Psoas muscle (tissue), 8 donors: Measurements from ENCODE around the gene CSK. TPM values are rescaled to one million over a fixed set of nuclear protein-coding genes. Genes with fewer than 3 reads are reported as not detected.
A peak's percentile ranks its signal among the peaks of the same experiment; 100 is the strongest.
"Not testable (repeated sequence)": the region's sequence is repeated elsewhere in the genome, so short reads cannot be mapped to it uniquely, and the experiment has no call there.

Source experiments
- ATAC-seq, 4 donors: fragments of 200-7000 bp; cut with Tn5 transposase; one replicate each; pipeline ENCODE4 v1.9.1; 2020; ENCODE audit warnings: moderate library complexity in 3 of 4, mild to moderate bottlenecking in 2 of 4
- DNase-seq, 2 donors: peaks; one replicate each; pipeline ENCODE4 v3.0.0-alpha.2; 2020
- H3K27ac ChIP-seq: fragments of 200-600 bp; one replicate; pipeline ENCODE4 v1.8.0; 2022
- H3K27me3 ChIP-seq, 3 donors: fragments of 200-600 bp in 1 of 3; one replicate each; pipeline versions ENCODE4 v1.6.1 to v1.8.0; 2013 to 2022; ENCODE audit warnings: low read length in 2 of 3, mild to moderate bottlenecking in 2 of 3, moderate library complexity in 1 of 3; ENCODE audit not compliant: insufficient read depth in 3 of 3
- H3K36me3 ChIP-seq, 2 donors: fragments of 200-600 bp in 1 of 2; one replicate each; pipeline versions ENCODE4 v1.6.1 to v1.8.0; 2013 to 2022; ENCODE audit warnings: low read depth in 1 of 2, mild to moderate bottlenecking in 1 of 2, moderate library complexity in 1 of 2; ENCODE audit not compliant: insufficient read depth in 1 of 2
- H3K4me1 ChIP-seq: fragments of 200-600 bp; one replicate; pipeline ENCODE4 v1.8.0; 2022
- H3K4me3 ChIP-seq: fragments of 200-600 bp; one replicate; pipeline ENCODE4 v1.8.0; 2022; ENCODE audit warnings: mild to moderate bottlenecking
- H3K9me3 ChIP-seq: fragments of 200-600 bp; one replicate; pipeline ENCODE4 v1.8.0; 2022
- WGBS, 3 donors: extraction: QIAGEN DNeasy Blood & Tissue Kit; methylation state at CpG; one replicate each; pipeline versions ENCODE4 v1.1.6 to v1.1.7; 2013; 5-methylcytosine and 5-hydroxymethylcytosine counted together
- intact Hi-C, 2 donors: fragments of 100-400 bp; cut with DNase I; formaldehyde crosslinking; loops; one replicate each; pipeline versions ENCODE4 v1.11.0 to v1.14.2; 2022
- polyA plus RNA-seq, 3 donors: library from polyadenylated mRNA; stranded (reverse); fragments of 200-250 nt; gene quantifications; one replicate each; pipeline ENCODE4 v1.2.3, GENCODE V29; 2013
- total RNA-seq, 4 donors: library from RNA; stranded (reverse); fragmentation: NEBNext Ultra II Directional in 2 of 4; extraction: Animal tissue kit (Norgen Biotek cat#: 25700) in 2 of 4; gene quantifications; one replicate each; pipeline versions ENCODE4 v1.2.1 to v1.2.4, GENCODE V29; 2021 to 2023
- TF ChIP-seq, protein P1 (sequence below): fragments of 200-600 bp; IDR thresholded peaks from one replicate; pipeline ENCODE4 v1.8.0; 2022; ENCODE audit warnings: antibody characterized with exemption
- donor health status: healthy with polysubstance abuse.
- donor health status: DM: no; HTN: no; CAD: no; lungs with moderate emphysema.
- donor health status: Bipolar disorder and iron deficiency.
- donor health status: healthy.
- donor health status: DM: yes; HTN: yes; CAD: no.
- donor health status: DM: no; HTN: no; CAD: no.
- donor health status: DM: no; HTN: no; CAD: no.
- donor health status: DM: yes; HTN: yes; CAD: no.

Gene CSK
- total and polyA plus RNA-seq, 7 donors, result 12.2 to 29.6 (median 16.3) TPM

DNA sequence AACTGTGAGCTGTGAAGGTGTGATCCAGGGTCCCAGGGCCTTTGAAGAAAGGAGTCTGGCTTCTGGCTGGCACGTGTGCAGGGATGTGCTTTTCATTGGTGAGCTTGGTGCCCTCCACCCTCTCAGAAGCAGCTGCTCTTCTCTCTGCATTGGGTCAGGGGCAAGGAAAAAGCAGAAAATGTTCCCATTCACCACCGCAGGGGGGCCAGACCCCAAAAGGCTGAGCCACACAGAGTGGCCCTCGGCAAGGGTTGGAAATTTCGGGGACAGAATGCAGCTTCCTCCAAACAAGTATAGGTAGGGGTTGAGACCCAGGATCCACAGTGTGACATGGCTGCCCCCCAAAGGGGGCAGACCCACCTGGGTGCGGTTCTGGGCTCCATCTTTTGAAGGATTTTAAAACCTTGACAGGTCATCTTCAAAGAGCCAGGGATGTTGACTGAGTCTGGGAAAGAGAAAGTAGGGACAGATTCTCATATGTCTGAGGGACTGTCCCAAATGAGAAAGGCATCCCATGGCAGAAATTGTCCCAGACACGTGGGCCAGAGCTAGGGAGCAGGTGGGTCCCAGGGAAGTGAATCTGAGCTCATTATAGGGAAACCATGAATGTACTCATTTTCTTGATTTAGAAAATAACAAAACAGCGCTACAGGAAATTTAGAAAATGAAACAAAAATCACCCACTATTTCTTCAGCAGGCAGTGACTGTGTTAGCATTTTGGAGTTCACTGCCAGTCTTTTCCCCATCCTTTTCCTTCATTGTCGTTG lies 2.7 kb downstream of the CSK start:
- WGBS, 3 donors, result 66 to 68% (median 68%) methylated on average over 8 of the region's 8 CpGs
- H3K4me3 ChIP-seq, result peak overlapping the region; percentile 86
- no peaks in the 10 kb centered on the region for H3K27me3 ChIP-seq
- H3K27ac ChIP-seq, result peak overlapping the region; percentile 79
- ATAC-seq (no peak), DNase-seq (no peak)
- no peaks in the 10 kb centered on the region for H3K36me3 ChIP-seq
- H3K4me1 ChIP-seq, result peaks cover 77% of the 10 kb centered on the region
- H3K9me3 ChIP-seq, result no peaks in the 10 kb centered on the region
- intact Hi-C loops, result loop anchor here in 1 of 2 donors (5.0 kb wide), 2 partner anchors 53 to 153 kb away; partner anchors contain the start of gene COX5A
- TF ChIP-seq, protein P1, sequence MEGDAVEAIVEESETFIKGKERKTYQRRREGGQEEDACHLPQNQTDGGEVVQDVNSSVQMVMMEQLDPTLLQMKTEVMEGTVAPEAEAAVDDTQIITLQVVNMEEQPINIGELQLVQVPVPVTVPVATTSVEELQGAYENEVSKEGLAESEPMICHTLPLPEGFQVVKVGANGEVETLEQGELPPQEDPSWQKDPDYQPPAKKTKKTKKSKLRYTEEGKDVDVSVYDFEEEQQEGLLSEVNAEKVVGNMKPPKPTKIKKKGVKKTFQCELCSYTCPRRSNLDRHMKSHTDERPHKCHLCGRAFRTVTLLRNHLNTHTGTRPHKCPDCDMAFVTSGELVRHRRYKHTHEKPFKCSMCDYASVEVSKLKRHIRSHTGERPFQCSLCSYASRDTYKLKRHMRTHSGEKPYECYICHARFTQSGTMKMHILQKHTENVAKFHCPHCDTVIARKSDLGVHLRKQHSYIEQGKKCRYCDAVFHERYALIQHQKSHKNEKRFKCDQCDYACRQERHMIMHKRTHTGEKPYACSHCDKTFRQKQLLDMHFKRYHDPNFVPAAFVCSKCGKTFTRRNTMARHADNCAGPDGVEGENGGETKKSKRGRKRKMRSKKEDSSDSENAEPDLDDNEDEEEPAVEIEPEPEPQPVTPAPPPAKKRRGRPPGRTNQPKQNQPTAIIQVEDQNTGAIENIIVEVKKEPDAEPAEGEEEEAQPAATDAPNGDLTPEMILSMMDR, result no peak

DNA sequence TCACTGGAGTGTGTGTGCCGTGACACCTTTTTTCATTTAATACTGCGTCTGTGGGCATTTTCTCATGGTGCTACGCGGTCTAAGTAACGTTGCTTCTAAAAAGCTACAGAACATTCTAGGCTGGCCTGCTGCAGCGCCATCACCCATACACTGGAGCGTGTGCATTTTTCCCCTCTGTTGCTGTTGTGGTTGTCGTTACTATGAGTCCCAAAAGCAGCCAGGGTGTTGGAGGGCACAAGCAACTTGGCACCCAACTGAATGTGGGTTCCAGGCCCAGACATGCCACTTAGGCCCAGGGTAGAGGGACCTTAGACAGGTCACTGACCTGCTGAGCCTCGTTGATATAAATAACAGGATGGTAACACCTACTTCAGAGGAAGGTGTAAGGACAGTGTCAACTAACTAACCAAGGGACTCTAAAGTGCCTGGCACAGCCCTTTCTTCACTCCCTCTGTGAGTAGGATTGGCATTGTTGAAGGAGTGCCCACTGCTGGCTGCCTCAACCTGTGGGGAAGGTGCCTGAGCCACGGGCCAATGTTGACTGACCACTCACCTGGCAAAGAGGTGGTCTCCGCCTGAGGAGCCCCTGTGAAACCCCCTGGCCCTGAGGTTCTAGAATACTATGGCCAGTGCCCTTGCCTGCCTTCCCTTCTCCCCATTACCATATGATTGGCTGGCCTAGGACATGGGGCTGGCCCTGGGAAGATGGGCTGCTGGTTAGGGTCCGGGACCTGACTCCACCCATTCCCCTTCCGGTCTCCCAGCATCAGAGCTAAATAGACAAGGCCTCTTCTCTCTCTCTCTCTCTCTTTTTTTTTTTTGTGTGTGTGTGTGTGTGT lies 3.5 kb downstream of the CSK start:
- TF ChIP-seq, protein P1, result no peak
- H3K4me3 ChIP-seq, result peak overlapping the region; percentile 3
- H3K9me3 ChIP-seq, result no peaks in the 10 kb centered on the region
- peaks cover 85% of the 10 kb centered on the region for H3K4me1 ChIP-seq
- peak overlapping the region; percentile 79 for H3K27ac ChIP-seq
- peak in 2 of 4 donors; percentile 23 to 32 for ATAC-seq
- WGBS, 3 donors, result 61 to 73% (median 63%) methylated on average over 13 of the region's 13 CpGs
- no peaks in the 10 kb centered on the region for H3K27me3 ChIP-seq
- intact Hi-C loops, result no loop called here
- no peak for DNase-seq
- H3K36me3 ChIP-seq, result no peaks in the 10 kb centered on the region

DNA sequence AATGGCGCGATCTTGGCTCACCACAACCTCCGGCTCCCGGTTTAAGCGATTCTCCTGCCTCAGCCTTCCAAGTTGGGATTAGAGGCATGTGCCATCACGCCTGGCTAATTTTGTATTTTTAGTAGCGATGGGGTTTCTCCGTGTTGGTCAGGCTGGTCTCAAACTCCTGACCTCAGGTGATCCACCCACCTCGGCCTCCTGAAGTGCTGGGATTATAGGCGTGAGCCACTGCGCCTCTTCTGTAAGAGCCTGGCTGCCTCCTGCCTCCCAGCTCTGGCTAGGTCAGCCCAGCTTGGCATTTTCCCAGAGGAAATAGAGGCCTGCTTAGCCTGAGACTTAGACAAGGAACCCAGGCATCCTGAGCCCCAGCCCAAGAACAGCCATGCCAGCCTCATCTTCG lies 4.2 kb downstream of the CSK start:
- 36 to 45% (median 38%) methylated on average over 12 of the region's 12 CpGs for WGBS, 3 donors
- DNase-seq, H3K9me3 ChIP-seq, intact Hi-C loops, H3K27me3 ChIP-seq, H3K36me3 ChIP-seq, H3K4me3 ChIP-seq: not testable (repeated sequence)
- peak in 3 of 4 donors; percentile 22 to 56 (median 37) for ATAC-seq
- peaks cover 88% of the 10 kb centered on the region for H3K4me1 ChIP-seq
- H3K27ac ChIP-seq, result peak overlapping the region; percentile 75

DNA sequence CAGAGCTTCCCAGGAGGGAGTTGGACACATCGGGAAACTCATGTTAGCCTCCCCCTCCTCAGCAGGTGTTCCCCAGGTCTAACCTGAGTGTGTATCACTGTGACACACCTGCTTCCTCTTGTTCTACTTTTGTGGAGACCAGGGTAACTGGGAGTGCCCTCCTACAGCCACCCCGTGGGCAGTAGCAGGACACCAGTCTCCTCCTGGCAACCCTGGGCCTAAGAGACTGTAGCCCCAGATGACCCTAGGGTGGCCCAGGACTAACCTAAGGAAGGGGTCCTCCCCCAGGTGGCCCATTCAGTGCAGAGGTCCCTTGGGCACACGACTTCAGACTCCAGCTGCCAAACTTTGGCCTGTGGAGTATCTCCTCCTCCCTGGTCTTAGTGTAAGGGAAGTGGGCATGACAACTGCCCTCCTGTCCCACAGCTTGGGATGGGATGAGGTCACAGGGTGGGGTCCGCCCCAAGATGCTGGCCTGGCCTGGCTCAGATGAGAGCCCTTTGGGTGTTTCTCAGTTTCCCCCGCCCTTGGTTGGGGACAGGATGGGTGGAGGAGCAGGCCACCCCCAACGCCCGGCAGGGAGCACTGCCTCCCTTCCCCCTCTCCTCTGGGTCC lies 4.8 kb downstream of the CSK start:
- H3K9me3 ChIP-seq, result no peaks in the 10 kb centered on the region
- ATAC-seq (peak in 2 of 4 donors; percentile 12 to 18), DNase-seq (no peak)
- H3K27ac ChIP-seq, result peak overlapping the region; percentile 75
- 44 to 57% (median 55%) methylated on average over 7 of the region's 7 CpGs for WGBS, 3 donors
- TF ChIP-seq, protein P1, result no peak
- intact Hi-C loops, result no loop called here
- H3K27me3 ChIP-seq, result no peaks in the 10 kb centered on the region
- H3K36me3 ChIP-seq, result no peaks in the 10 kb centered on the region
- peaks cover 85% of the 10 kb centered on the region for H3K4me1 ChIP-seq
- peak overlapping the region; percentile 22 for H3K4me3 ChIP-seq
